HepG2 (cell line): ENCODE measurements around the gene IFNAR2. TPM values are rescaled to one million over a fixed set of nuclear protein-coding genes. Genes with fewer than 3 reads are reported as not detected.

Experiments used
- ATAC-seq: fragments of 200-7000 bp; cut with Tn5 transposase; 3 replicates; pipeline ENCODE4 v1.9.1; 2020; ENCODE audit warnings: mild to moderate bottlenecking, moderate library complexity
- BruUV-seq: library from RNA; stranded (reverse); fragments of 400-500 nt; replicated peaks from 2 replicates; lab custom pipeline; 2021; lab: Mats Ljungman, UMichigan
- CTCF ChIA-PET: fragments of 300-600 bp; formaldehyde crosslinking; extraction: SDS; loops from one replicate; lab custom pipeline; 2021; ENCODE audit warnings: low total read pairs, inconsistent platforms, low intra/inter-chr PET ratio; lab: Yijun Ruan, JAX
- POLR2A ChIA-PET: fragments of 350-600 bp; sonication (Branson Sonifier 250); formaldehyde crosslinking; loops from one replicate; lab custom pipeline; 2020; ENCODE audit warnings: antibody characterized with exemption, inconsistent platforms; lab: Yijun Ruan, JAX
- DNase-seq: peaks from one replicate; pipeline ENCODE4 v3.0.0-alpha.2; 2015; ENCODE audit warnings: low spot score
- FAIRE-seq: peaks from 3 replicates; lab custom pipeline; 2011; peaks lifted over from hg19 to GRCh38; lab: Jason Lieb, UNC
- H2AFZ ChIP-seq: one replicate; pipeline ENCODE4 v1.6.1; 2011; ENCODE audit warnings: low read length, inconsistent platforms
- H3K27ac ChIP-seq: fragments of 300-600 bp; 3 replicates; pipeline ENCODE4 v1.8.0; 2011; ENCODE audit warnings: mixed run types, mild to moderate bottlenecking, mixed read lengths, low read length, inconsistent platforms; ENCODE audit not compliant: insufficient read depth; ENCODE audit errors: extremely low read length
- H3K27me3 ChIP-seq, 2 experiments: fragments of 200-600 bp in 1 of 2; 2 replicates in 1 of 2; 3 replicates in 1 of 2; pipeline versions ENCODE4 v1.6.0 to v1.8.0; 2011; ENCODE audit warnings: low read length in 2 of 2, mild to moderate bottlenecking in 2 of 2, moderate library complexity in 2 of 2, inconsistent platforms in 1 of 2; ENCODE audit not compliant: insufficient read depth in 2 of 2, control insufficient read depth in 1 of 2
- H3K36me3 ChIP-seq, 2 experiments: fragments of 200-600 bp in 1 of 2; replicated peaks in 1 of 2; 2 replicates in 1 of 2; 3 replicates in 1 of 2; pipeline versions ENCODE4 v1.5.1 to v1.8.0; 2011; ENCODE audit warnings: low read length in 2 of 2, inconsistent platforms in 1 of 2; ENCODE audit not compliant: insufficient read depth in 2 of 2, control insufficient read depth in 1 of 2
- H3K4me1 ChIP-seq: 2 replicates; pipeline ENCODE4 v1.5.1; 2012; ENCODE audit warnings: low read length, inconsistent platforms; ENCODE audit not compliant: insufficient read depth
- H3K4me2 ChIP-seq: 2 replicates; pipeline ENCODE4 v1.6.0; 2011; ENCODE audit warnings: low read depth, low read length, inconsistent platforms
- H3K4me3 ChIP-seq, 3 experiments: fragments of 200-600 bp in 1 of 3; sonication (generic), shearing (Covaris generic) in 1 of 3; replicated peaks in 1 of 3; 2 replicates each; pipeline ENCODE4 v1.5.1; 2011 to 2016; ENCODE audit warnings: low read length in 3 of 3, inconsistent platforms in 2 of 3, low read depth in 2 of 3, mild to moderate bottlenecking in 2 of 3, control low read depth in 1 of 3, mixed read lengths in 1 of 3; ENCODE audit not compliant: insufficient read depth in 1 of 3
- H3K79me2 ChIP-seq: one replicate; pipeline ENCODE4 v1.6.1; 2011; ENCODE audit warnings: low read length, inconsistent platforms; ENCODE audit not compliant: insufficient read depth
- H3K9ac ChIP-seq: 2 replicates; pipeline ENCODE4 v1.6.0; 2011; ENCODE audit warnings: mild to moderate bottlenecking, low read depth, low read length, inconsistent platforms; ENCODE audit not compliant: insufficient read depth
- H3K9me3 ChIP-seq: 2 replicates; pipeline ENCODE4 v1.5.1; 2012; ENCODE audit warnings: mild to moderate bottlenecking, low read length
- H4K20me1 ChIP-seq: 2 replicates; pipeline ENCODE4 v1.6.0; 2011; ENCODE audit warnings: inconsistent platforms, mild to moderate bottlenecking, low read length, moderate library complexity; ENCODE audit not compliant: insufficient read depth
- CREM ChIP-seq, 2 experiments: sonication (generic) in 1 of 2; formaldehyde crosslinking in 1 of 2; IDR thresholded peaks; 2 replicates each; pipeline versions ENCODE4 v1.4.0 to v1.6.1; 2016 to 2020; ENCODE audit warnings: antibody characterized with exemption in 1 of 2, mild to moderate bottlenecking in 1 of 2, missing genetic modification reagents in 1 of 2
- ELK4 ChIP-seq: sonication (generic); formaldehyde crosslinking; IDR thresholded peaks from 2 replicates; pipeline ENCODE4 v1.9.0; 2021; ENCODE audit warnings: missing genetic modification reagents, borderline replicate concordance
- FOXO1 ChIP-seq: sonication (generic); formaldehyde crosslinking; IDR thresholded peaks from 2 replicates; pipeline ENCODE4 v1.4.0; 2020; ENCODE audit warnings: missing genetic modification reagents
- GLMP ChIP-seq: sonication (generic); formaldehyde crosslinking; IDR thresholded peaks from 2 replicates; pipeline ENCODE4 v1.9.0; 2021; ENCODE audit warnings: missing genetic modification reagents, mild to moderate bottlenecking, borderline replicate concordance
- MXI1 ChIP-seq: IDR thresholded peaks from 3 replicates; pipeline ENCODE4 v1.6.1; 2012; ENCODE audit warnings: low read depth, low read length, inconsistent platforms, borderline replicate concordance
- MYC ChIP-seq: sonication (generic); formaldehyde crosslinking; IDR thresholded peaks from 2 replicates; pipeline ENCODE4 v1.9.0; 2021; ENCODE audit warnings: missing genetic modification reagents, borderline replicate concordance
- PLRG1 ChIP-seq: fragments of 450-650 bp; conservative IDR thresholded peaks from 2 replicates; pipeline ENCODE4 v1.6.1; 2016
- ZNF225 ChIP-seq: sonication (generic); formaldehyde crosslinking; IDR thresholded peaks from 2 replicates; pipeline ENCODE4 v1.4.0; 2020; ENCODE audit warnings: mild to moderate bottlenecking, missing genetic modification reagents
- ZNF230 ChIP-seq: sonication (generic); formaldehyde crosslinking; IDR thresholded peaks from 2 replicates; pipeline ENCODE4 v1.4.0; 2020; ENCODE audit warnings: mild to moderate bottlenecking, missing genetic modification reagents
- ZNF510 ChIP-seq: sonication (generic); formaldehyde crosslinking; IDR thresholded peaks from 2 replicates; pipeline ENCODE4 v1.4.0; 2020; ENCODE audit warnings: low read depth, mild to moderate bottlenecking, missing genetic modification reagents
- ZNF564 ChIP-seq: sonication (generic); formaldehyde crosslinking; IDR thresholded peaks from 2 replicates; pipeline ENCODE4 v1.8.1; 2023; ENCODE audit warnings: mild to moderate bottlenecking, missing genetic modification reagents
- ZNF580 ChIP-seq: IDR thresholded peaks from 2 replicates; pipeline ENCODE4 v1.6.1; 2016; ENCODE audit warnings: low read depth, borderline replicate concordance
- WGBS: methylation state at CpG from one replicate; pipeline ENCODE4 v1.1.6; 2017; ENCODE audit warnings: low lambda C conversion rate; 5-methylcytosine and 5-hydroxymethylcytosine counted together
- in situ Hi-C: cut with HindIII; loops from 2 replicates; pipeline ENCODE4 v1.10.0; 2017; ENCODE audit warnings: low pct_unique_long_range_greater_than_20kb; ENCODE audit not compliant: extremely low pct_ligation_motif_present
- intact Hi-C: fragments of 100-400 bp; cut with micrococcal nuclease; formaldehyde crosslinking; loops from one replicate; pipeline ENCODE4 v1.10.0; 2022; ENCODE audit not compliant: unreplicated experiment
- polyA plus RNA-seq, 8 experiments: library from polyadenylated mRNA; depleted of rRNA in 3 of 8; stranded (reverse) in 7 of 8; unstranded in 1 of 8; fragments of >200 nt; fragmentation: Illumina TruSeq in 4 of 8; extraction: Trizol in 4 of 8; gene quantifications; 2 replicates each; pipeline versions ENCODE4 v1.2.1 to v1.2.3, GENCODE V29; 2011 to 2016; ENCODE audit warnings: low read depth in 4 of 8, missing spikeins in 1 of 8, mixed read lengths in 1 of 8; ENCODE audit not compliant: insufficient read depth in 1 of 8
- total RNA-seq, 5 experiments: library from RNA; depleted of rRNA; stranded (reverse); fragments of >200 nt; fragmentation: Illumina TruSeq; extraction: Trizol; gene quantifications; 2 replicates each; pipeline ENCODE4 v1.2.3, GENCODE V29; 2016; ENCODE audit warnings: low read depth in 1 of 5
- TF ChIP-seq, protein P1 (sequence below): sonication (generic); formaldehyde crosslinking; IDR thresholded peaks from 2 replicates; pipeline ENCODE4 v1.4.0; 2020; ENCODE audit warnings: missing genetic modification reagents, borderline replicate concordance

The IFNAR2 gene
- total and polyA plus RNA-seq, 2 of the 13 experiments (the other 11 are each of a cell fraction or from before 2014, with no cell fraction given), result 5.1 to 24.1 TPM

DNA sequence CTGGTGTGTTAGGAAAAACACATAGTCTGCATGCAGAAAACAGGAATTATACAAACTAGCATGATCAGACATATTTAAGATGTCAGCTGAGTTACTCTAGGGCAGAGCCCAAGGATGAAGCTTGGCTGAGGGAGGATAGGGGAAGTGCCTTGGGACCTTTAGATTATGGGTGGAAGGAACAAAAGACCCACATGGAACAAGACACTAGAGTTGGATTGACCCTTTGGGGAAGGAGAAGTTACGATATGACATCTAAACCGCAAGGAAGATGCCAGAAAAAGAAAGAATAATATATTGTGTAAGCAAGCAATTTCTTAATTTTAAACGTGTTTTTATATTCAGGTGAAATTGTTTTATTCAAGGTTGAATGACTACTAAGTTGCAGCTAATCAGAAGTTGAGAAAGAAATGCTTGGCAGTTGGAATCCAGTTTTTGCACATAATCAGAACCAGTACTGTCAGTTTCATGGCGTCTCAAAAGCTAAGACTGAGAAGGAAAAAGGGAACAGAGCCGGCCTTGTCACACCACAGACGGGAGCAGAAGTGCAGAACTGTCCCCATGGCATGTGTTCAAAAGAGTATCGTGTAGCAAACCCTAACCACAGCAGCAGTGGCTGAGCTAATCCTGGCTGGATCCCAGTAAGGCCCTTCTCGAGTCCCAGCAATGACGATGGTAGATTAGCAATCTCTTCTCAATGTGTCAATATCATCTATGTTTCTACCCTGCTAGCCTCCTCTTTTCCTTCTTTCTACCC is 31.2 kb upstream of the IFNAR2 start:
- ATAC-seq (no peak), DNase-seq (no peak), FAIRE-seq (no peak)
- TF ChIP-seq CREM (IDR thresholded peaks at IDR 0.05), result no peak
- no peak for TF ChIP-seq CREM (CRISPR knock-in tag; IDR thresholded peaks at IDR 0.05)
- TF ChIP-seq ZNF580, result no peak
- no peak for TF ChIP-seq FOXO1 (CRISPR knock-in tag)
- no peak for TF ChIP-seq PLRG1
- TF ChIP-seq, protein P1, sequence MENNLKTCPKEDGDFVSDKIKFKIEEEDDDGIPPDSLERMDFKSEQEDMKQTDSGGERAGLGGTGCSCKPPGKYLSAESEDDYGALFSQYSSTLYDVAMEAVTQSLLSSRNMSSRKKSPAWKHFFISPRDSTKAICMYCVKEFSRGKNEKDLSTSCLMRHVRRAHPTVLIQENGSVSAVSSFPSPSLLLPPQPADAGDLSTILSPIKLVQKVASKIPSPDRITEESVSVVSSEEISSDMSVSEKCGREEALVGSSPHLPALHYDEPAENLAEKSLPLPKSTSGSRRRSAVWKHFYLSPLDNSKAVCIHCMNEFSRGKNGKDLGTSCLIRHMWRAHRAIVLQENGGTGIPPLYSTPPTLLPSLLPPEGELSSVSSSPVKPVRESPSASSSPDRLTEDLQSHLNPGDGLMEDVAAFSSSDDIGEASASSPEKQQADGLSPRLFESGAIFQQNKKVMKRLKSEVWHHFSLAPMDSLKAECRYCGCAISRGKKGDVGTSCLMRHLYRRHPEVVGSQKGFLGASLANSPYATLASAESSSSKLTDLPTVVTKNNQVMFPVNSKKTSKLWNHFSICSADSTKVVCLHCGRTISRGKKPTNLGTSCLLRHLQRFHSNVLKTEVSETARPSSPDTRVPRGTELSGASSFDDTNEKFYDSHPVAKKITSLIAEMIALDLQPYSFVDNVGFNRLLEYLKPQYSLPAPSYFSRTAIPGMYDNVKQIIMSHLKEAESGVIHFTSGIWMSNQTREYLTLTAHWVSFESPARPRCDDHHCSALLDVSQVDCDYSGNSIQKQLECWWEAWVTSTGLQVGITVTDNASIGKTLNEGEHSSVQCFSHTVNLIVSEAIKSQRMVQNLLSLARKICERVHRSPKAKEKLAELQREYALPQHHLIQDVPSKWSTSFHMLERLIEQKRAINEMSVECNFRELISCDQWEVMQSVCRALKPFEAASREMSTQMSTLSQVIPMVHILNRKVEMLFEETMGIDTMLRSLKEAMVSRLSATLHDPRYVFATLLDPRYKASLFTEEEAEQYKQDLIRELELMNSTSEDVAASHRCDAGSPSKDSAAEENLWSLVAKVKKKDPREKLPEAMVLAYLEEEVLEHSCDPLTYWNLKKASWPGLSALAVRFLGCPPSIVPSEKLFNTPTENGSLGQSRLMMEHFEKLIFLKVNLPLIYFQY, result no peak
- no peak for TF ChIP-seq GLMP (CRISPR knock-in tag)
- TF ChIP-seq MXI1, result no peak
- no peak for TF ChIP-seq ZNF225 (CRISPR knock-in tag)
- no peak for TF ChIP-seq ZNF510 (CRISPR knock-in tag)
- TF ChIP-seq ZNF230, result no peak
- TF ChIP-seq MYC (CRISPR knock-in tag), result no peak
- TF ChIP-seq ZNF564, result no peak
- no peak for TF ChIP-seq ELK4
- no peak overlapping the region for H3K27ac ChIP-seq
- CTCF ChIA-PET, result interaction anchor here (1.7 to 2.2 kb wide), 3 partner anchors 104 to 247 kb away, joined by 9 to 22 read pairs (median 12); no protein-coding TSS in a partner anchor
- intact Hi-C loops (loop anchor here (1.0 to 2.0 kb wide), 3 partner anchors 126 to 247 kb away; partner anchors contain the start of gene IFNAR1), in situ Hi-C loops (loop anchor here (5.0 to 10.0 kb wide), 4 partner anchors 164 to 364 kb away; no protein-coding TSS in a partner anchor)
- H4K20me1 ChIP-seq, result no peaks in the 10 kb centered on the region
- H3K36me3 ChIP-seq, result no peaks in the 10 kb centered on the region
- H3K4me2 ChIP-seq, result no peak overlapping the region
- H3K4me1 ChIP-seq, result peaks cover 19% of the 10 kb centered on the region
- H3K9ac ChIP-seq, result no peak overlapping the region
- H3K9me3 ChIP-seq, result no peaks in the 10 kb centered on the region
- no peak overlapping the region for H3K4me3 ChIP-seq
- POLR2A ChIA-PET, result no interaction called here
- H2AFZ ChIP-seq, result no peak overlapping the region
- 12% methylated on average over 9 of the region's 9 CpGs for WGBS
- H3K79me2 ChIP-seq, result no peaks in the 10 kb centered on the region
- H3K27me3 ChIP-seq, result peaks cover 0 to 20% of the 10 kb centered on the region in 2 experiments; a peak in 2 of 5 replicates
- BruUV-seq, result no TSS peak
